ENCODE results near the gene FUBP1.
"Not testable (repeated sequence)": the region's sequence is repeated elsewhere in the genome, so short reads cannot be mapped to it uniquely, and the experiment has no call there.

Gene FUBP1

GRCh38 chr1:78007677-78008341 is 28.9 kb upstream of the FUBP1 start:
- TF ChIP-seq, protein P1, sequence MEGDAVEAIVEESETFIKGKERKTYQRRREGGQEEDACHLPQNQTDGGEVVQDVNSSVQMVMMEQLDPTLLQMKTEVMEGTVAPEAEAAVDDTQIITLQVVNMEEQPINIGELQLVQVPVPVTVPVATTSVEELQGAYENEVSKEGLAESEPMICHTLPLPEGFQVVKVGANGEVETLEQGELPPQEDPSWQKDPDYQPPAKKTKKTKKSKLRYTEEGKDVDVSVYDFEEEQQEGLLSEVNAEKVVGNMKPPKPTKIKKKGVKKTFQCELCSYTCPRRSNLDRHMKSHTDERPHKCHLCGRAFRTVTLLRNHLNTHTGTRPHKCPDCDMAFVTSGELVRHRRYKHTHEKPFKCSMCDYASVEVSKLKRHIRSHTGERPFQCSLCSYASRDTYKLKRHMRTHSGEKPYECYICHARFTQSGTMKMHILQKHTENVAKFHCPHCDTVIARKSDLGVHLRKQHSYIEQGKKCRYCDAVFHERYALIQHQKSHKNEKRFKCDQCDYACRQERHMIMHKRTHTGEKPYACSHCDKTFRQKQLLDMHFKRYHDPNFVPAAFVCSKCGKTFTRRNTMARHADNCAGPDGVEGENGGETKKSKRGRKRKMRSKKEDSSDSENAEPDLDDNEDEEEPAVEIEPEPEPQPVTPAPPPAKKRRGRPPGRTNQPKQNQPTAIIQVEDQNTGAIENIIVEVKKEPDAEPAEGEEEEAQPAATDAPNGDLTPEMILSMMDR (IDR thresholded peaks at IDR 0.05) = no peak
- TF ChIP-seq ZFX (IDR thresholded peaks at IDR 0.05; ENCODE audit: borderline replicate concordance) = no peak
- H3K27ac ChIP-seq = no peak overlapping the region

DNA sequence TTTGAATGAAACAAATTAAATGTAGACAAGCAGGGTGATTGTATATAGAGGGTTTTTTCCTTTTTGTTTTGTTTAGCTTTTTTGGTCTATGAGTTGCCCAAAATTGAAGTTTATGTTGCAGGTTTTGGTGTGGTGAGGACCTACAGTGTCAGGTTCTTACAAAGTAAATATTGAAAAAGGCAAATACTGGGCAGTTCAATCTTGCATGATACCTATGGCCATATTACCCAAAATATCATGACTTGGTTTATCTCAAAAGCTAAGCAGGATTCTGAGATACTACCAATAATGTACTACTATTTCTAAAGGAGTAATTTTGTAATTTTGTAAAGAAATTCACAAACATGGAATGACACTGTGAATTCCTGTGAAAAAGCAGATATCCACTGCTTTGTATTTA is 27.6 kb upstream of the FUBP1 start:
- no peak overlapping the region for H3K27ac ChIP-seq
- no peak for TF ChIP-seq ZFX (IDR thresholded peaks at IDR 0.05; ENCODE audit: borderline replicate concordance)
- TF ChIP-seq, protein P1 (IDR thresholded peaks at IDR 0.05) = no peak

DNA sequence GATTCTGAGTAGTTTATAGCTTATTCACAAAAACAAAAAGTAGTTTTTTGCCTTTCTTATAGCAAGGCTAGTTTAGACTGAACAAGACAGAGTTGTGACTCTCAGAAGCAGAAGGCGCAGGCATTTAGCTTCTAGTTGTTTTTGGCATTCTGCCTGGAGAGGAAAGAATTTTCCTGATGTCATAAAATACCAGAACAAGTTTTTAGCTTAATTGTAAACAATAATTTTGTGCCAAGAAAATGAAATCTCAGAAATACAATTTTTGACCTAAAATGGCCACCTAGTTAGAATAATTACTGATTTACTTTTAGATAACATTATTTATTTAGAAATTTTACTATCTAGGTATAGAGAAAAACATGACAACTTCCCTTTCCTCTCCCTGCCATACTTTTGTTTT is 26.9 kb upstream of the FUBP1 start:
- TF ChIP-seq ZFX (IDR thresholded peaks at IDR 0.05; ENCODE audit: borderline replicate concordance) = no peak
- peak overlapping the region; percentile 81 for H3K27ac ChIP-seq

DNA sequence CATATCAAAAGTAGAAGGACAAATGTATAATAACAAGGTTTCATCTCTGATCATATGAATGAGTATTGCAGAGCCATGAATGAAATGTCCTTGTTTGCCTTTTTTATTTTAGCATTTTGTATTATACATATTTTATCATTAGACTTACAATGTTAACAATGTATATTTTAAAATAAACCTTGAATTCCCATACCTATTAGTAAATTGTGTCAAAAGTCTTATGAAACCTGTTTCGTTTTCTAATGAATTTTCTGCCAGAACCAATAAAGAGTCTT is 26.5 kb upstream of the FUBP1 start:
- TF ChIP-seq, protein P1 (IDR thresholded peaks at IDR 0.05) = no peak
- TF ChIP-seq ZFX (IDR thresholded peaks at IDR 0.05; ENCODE audit: borderline replicate concordance) = no peak

DNA sequence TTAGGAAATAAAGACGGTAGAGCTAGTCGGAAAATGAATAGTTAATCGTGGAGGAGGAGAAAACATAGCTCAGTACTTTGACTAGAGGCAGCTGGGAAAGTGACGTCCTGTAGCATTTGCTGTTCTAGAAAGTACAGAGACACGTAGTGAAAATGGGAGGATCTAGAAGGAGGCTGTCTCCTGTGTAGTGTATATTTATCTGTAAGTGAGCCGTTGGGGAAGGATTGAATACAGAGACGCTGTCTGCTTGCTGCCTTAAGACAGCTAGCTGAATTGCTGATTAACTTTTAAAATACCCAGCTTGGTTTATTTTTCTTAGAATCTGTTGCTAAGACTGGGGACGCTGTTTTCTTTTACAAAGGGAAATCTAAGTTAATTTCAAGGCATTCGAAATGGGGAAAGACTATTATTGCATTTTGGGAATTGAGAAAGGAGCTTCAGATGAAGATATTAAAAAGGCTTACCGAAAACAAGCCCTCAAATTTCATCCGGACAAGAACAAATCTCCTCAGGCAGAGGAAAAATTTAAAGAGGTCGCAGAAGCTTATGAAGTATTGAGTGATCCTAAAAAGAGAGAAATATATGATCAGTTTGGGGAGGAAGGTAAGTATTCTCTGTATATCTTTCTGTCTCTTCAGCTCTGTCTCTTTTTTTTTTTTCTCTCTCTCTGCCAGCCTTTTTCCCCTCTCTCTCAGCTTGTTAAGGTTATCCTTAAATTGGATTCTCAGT is 26.0 kb upstream of the FUBP1 start, which contains the start of gene DNAJB4:
TSS of gene DNAJB4 (plus strand) at position 221 of the 729 bp plus-strand sequence. CDS start at position 393, 172 bp downstream.
- TF ChIP-seq, protein P1 (IDR thresholded peaks at IDR 0.05) = no peak
- no peak for TF ChIP-seq ZFX (IDR thresholded peaks at IDR 0.05; ENCODE audit: borderline replicate concordance)
- peak within 1 kb of the TSS; percentile 81 for H3K27ac ChIP-seq

More for the DNA sequence above, 26.5 kb upstream of the FUBP1 start:
- peak overlapping the region; percentile 81 for H3K27ac ChIP-seq

DNA sequence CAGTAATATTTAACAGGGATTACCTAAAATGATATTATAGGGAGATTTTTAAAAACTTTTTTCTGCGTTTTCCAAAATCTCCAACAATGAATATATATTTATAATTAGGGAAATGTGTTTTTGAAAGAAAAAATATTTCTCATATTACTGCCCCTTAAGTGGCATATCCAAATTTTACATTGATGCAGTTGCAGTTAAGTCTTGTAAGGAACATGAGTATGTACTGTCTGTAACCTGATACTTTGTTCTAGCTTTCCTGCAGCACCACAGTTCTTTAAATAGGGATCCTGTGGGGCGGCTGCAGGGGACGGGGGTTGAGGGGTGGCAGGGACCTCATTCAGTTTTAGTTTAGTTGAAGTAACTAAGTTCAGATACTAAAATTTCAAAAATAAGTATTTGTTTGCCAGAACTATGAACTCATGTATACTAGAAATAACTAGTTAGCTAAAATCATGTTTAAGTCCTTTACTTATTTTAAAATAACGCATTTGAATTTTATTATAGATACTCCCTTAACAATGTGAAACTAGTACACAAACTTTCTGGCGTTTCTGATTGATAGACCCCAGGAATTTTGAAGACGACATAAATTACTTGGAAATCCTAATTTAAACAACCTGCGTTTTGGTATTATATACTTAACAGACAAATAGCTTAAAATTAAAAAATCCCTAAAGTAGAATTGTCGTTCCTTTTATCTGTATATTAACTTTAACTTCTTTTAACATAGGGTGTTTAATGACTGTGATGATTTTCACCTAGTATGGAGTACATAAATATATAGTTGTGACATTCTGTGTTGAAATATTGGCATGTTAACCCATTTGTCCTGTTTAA is 25.2 kb upstream of the FUBP1 start:
- TF ChIP-seq ZFX (IDR thresholded peaks at IDR 0.05; ENCODE audit: borderline replicate concordance) = no peak
- TF ChIP-seq, protein P1 (IDR thresholded peaks at IDR 0.05) = no peak
- H3K27ac ChIP-seq = peak overlapping the region; percentile 81

DNA sequence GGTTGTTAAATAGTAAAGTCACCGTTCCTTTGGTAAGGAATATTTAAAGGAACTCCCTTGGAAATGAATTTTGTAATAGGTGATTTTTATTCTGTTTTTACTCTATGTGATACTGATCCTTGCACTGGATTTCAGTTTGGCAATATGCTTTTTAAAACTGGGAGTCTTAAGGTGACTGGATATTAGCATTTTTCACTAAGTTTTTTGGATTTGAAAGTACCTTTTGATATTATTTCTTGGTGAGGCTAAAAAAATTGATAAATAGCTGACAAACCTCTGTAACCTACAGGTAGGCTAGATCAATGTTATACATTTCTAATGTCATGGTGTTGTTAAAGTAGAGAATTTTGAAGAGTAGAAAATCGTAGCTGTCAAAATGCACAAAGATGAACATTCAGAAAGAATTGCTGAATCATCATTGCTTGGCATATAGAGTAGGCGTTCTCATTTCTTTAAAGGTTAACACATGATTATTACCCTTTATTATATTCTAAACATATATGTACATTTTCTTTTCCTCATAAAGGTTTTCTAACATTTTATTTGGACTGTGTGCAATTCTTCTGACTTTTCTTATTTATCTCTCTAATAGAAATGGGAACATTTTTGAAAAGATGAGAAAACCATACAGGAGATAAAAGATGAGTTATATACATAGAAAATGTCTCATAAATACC is 24.3 kb upstream of the FUBP1 start:
- TF ChIP-seq, protein P1 (IDR thresholded peaks at IDR 0.05) = no peak
- TF ChIP-seq ZFX (IDR thresholded peaks at IDR 0.05; ENCODE audit: borderline replicate concordance) = no peak
- H3K27ac ChIP-seq = peak overlapping the region; percentile 81

- not testable (repeated sequence) for H3K27ac ChIP-seq
Observed at GRCh38 chr1:78000536-78000935, 21.7 kb upstream of the FUBP1 start.

Data from 22Rv1 (cell line).